ENCODE results near the gene ADGRG2. TPM values are rescaled to one million over a fixed set of nuclear protein-coding genes. Genes with fewer than 3 reads are reported as not detected.
A peak's percentile ranks its signal among the peaks of the same experiment; 100 is the strongest.
"Not testable (repeated sequence)": the region's sequence is repeated elsewhere in the genome, so short reads cannot be mapped to it uniquely, and the experiment has no call there.

Gene ADGRG2
- total RNA-seq, 1 experiment from 2014 or later, result 0.22 TPM

DNA sequence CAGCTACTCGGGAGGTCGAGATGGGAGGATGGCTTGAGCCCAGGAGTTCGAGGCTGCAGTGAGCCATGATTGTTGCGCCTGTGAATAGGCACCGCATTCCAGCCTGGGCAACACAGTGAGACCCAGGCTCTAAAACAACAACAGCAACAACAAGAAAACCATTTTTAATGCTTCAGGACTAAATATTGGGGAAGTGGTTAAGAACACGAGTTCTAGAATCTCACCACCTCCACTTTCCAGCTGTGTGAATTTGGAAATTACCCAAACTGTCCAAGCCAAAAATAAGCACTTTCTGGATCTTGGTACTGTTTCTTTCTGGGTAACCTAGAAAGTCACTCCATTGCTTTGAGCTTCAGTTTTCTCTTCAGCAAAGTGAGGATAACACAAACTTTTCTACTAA lies 63.2 kb downstream of the ADGRG2 start:
- H3K4me3 ChIP-seq, result no peak overlapping the region
- DNase-seq, result no peak
- H3K36me3 ChIP-seq, result no peaks in the 10 kb centered on the region
- H3K27me3 ChIP-seq, result no peaks in the 10 kb centered on the region
- no peaks in the 10 kb centered on the region for H3K9me3 ChIP-seq (replicated peaks)
- no peak overlapping the region for H3K27ac ChIP-seq
- peaks cover 4% of the 10 kb centered on the region for H3K4me1 ChIP-seq

DNA sequence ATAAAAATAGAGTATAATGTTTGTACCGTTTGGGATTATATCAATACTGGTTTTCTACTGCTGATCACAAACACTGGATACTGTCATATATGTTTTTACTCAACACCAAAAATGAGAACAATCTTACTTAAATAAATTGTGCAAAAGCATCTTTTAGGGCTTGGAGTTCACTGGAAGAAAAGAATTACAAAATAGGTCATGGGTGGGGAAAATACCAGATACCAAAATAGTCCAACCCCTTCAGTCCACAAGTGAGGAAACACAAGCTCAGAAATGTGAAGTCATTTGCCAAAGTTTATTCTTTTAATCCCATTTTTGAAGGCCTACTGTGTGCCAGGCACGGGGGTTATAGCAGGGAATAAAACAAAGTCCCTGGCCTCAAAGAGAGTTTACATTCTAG lies 64.4 kb downstream of the ADGRG2 start:
- H3K9me3 ChIP-seq (replicated peaks), result no peaks in the 10 kb centered on the region
- H3K27me3 ChIP-seq, result no peaks in the 10 kb centered on the region
- no peaks in the 10 kb centered on the region for H3K36me3 ChIP-seq
- H3K4me1 ChIP-seq, result no peaks in the 10 kb centered on the region
- H3K27ac ChIP-seq, result no peak overlapping the region
- no peak for DNase-seq
- H3K4me3 ChIP-seq, result no peak overlapping the region

DNA sequence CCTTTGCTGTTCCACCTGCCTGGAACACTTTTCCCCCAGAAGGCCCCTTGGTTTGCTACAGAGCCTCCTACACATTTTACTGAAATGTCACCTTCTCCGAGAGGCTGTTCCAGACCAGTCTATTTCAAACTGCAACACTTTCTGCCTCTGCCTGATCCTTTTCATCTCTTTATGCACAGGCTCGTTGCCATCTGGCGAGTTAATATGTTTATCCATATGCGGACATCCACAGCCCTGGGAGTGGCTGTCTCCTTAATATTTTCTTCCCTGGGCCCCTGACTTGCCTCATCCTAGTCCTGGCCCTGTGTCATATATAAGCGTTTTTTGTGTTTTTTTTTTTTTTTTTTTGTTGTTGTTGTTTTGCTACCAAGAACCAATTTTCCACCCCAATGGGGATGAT lies 73.2 kb downstream of the ADGRG2 start:
- Histone ChIP-seq H3K36me3 (no peaks in the 10 kb centered on the region), H3K27me3 (no peaks in the 10 kb centered on the region), H3K4me1 (no peaks in the 10 kb centered on the region), H3K4me3 (no peak overlapping the region), H3K27ac (no peak overlapping the region), H3K9me3 (replicated peaks) (no peaks in the 10 kb centered on the region)
- DNase-seq, result no peak

DNA sequence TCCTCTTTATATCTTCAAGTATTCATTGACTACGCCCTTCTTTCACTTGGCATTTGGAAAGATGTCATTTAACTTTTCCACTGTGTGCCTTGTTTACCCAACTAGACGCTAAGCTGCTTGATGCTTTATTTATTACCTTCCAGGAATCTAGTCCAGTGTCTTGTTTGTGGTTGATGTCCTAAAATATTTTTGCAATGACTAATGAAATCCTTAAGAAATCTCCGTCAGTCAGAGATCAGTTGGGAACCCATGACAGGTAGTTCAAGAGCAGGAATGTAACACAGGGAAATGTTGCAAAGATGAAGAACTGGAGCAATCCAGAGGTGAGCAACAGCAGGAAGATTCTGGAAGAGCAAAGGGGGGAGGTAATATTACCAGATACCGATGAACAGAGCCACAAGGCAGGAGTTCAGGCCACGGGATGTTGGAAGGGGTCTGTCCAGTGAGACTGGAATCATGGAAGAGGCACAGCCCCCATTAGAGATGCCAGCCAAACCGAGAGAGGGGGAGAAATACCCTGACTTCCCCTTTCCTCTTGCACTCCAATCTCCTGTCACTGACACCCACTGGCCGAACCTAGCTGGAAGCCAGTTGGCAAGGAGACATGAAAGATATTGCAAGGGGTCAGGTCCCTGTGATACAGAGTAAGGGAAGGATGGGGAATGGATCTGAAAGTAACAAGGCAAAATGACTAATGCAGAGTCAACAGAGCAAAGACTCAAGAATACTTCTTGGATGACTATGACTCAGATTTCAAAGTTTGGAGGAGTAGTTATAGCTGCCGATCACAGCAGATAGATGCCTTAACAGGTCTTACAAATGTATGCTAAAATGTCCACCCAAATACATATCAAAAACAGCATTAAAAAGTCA lies 75.7 kb downstream of the ADGRG2 start:
- DNase-seq, result no peak
- Histone ChIP-seq H3K27me3 (no peaks in the 10 kb centered on the region), H3K4me1 (no peaks in the 10 kb centered on the region), H3K9me3 (replicated peaks) (no peaks in the 10 kb centered on the region), H3K4me3 (no peak overlapping the region), H3K27ac (no peak overlapping the region), H3K36me3 (no peaks in the 10 kb centered on the region)

DNA sequence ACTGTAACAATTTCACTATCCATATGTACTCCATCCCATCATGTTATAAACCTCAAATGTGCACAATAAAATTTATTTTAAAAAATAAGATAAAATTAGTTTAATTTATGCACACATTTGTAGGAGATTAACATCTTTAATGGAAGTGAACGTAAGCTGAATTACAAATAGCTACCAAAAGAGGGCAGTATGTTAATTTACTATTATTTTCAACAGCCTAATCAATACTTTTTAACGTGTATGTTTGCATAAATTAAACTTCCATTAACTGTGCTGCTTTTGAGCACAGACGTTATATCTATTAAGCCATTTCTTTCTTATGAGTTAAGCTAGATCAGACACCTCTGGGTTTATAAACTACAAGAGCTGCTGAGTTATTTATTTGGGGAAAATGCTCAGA lies 81.9 kb downstream of the ADGRG2 start:
- Histone ChIP-seq H3K4me3 (no peak overlapping the region), H3K9me3 (replicated peaks) (no peaks in the 10 kb centered on the region), H3K27ac (no peak overlapping the region), H3K27me3 (no peaks in the 10 kb centered on the region), H3K36me3 (no peaks in the 10 kb centered on the region), H3K4me1 (no peaks in the 10 kb centered on the region)
- DNase-seq, result no peak

DNA sequence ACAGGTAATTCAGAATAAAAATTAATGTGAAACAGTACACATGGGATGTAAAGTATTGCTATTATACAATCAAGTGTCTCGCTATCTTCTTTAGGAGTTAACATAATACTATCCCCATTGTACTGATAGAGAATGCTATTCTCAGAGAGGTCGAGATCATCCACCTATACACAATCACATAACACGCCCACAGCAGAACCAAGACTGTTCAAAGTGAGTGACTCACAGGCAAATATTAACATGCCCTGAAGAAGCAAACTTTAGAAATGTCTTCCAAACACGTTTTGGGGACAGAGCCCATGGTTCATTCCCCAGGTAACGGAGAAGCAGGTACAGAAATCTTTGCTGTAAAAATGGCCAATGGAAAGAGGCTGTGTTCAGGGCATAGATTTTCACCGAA lies 88.2 kb downstream of the ADGRG2 start:
- Histone ChIP-seq H3K9me3 (replicated peaks) (no peaks in the 10 kb centered on the region), H3K36me3 (no peaks in the 10 kb centered on the region), H3K27me3 (no peaks in the 10 kb centered on the region), H3K4me3 (no peak overlapping the region), H3K27ac (no peak overlapping the region), H3K4me1 (no peaks in the 10 kb centered on the region)
- DNase-seq, result no peak

DNA sequence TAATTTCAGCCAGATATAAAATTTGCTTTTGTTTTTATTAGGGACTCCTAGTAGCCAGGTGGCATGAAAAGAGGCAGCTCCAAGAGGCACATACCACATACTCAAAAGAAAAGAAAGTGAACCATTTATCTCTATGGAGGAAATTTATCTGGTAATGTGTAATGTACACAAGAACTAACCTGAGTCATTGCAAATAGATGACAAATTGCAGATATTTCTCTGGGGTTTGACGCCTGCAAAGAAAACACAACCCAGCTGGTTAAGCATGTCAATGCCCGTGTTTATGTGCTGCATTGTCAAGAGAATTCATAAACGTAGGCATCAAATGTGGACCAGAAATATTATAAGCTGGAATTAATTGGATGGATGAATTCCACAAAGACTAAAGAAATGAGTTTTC lies 91.5 kb downstream of the ADGRG2 start:
- H3K36me3 ChIP-seq, result no peaks in the 10 kb centered on the region
- no peak overlapping the region for H3K27ac ChIP-seq
- H3K4me1 ChIP-seq, result no peaks in the 10 kb centered on the region
- no peak for DNase-seq
- no peak overlapping the region for H3K4me3 ChIP-seq
- no peaks in the 10 kb centered on the region for H3K9me3 ChIP-seq (replicated peaks)
- H3K27me3 ChIP-seq, result no peaks in the 10 kb centered on the region

DNA sequence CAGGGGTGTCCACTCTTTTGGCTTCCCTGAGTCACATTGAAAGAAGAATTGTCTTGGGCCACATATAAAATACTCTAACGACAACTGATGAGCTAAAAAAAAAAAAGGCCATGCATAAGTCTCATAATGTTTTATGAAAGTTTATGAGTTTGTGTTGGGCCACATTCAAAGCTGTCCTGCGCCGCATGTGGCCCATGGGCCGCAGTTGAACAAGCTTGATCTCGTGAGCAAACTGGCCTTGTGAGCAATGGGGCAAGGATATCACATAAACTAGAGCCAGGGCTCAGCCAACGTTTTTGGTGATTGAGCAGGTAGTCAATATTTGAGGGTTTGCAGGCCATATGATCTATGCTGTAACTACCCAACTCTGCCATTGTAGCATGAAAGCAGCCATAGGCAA lies 93.7 kb downstream of the ADGRG2 start:
- H3K9me3 ChIP-seq (replicated peaks), result no peaks in the 10 kb centered on the region
- no peak overlapping the region for H3K27ac ChIP-seq
- H3K4me3 ChIP-seq, result no peak overlapping the region
- no peaks in the 10 kb centered on the region for H3K4me1 ChIP-seq
- DNase-seq, result no peak
- H3K36me3 ChIP-seq, result no peaks in the 10 kb centered on the region
- no peaks in the 10 kb centered on the region for H3K27me3 ChIP-seq

DNA sequence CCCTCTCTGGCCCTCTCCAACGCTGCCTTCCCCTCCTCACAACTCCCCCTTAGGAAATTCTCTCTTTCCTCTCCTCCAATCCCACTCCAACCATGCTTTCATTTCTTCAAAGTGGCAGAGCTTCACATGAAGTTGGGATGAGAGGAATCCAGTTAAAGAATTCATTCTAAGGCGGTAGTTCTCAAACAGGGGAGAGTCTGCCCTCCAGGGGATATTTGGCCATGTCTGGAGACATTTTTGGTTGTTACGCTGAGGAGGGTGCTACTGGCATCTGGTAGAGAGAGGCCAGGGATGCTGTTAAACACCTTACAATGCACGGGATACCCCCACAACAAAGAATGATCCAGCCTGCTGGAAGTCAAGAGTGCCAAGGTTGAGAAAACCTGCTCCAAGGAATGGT lies 97.9 kb downstream of the ADGRG2 start:
- no peak for DNase-seq
- H3K4me1 ChIP-seq, result no peaks in the 10 kb centered on the region
- no peaks in the 10 kb centered on the region for H3K36me3 ChIP-seq
- H3K9me3 ChIP-seq (replicated peaks), result no peaks in the 10 kb centered on the region
- H3K27ac ChIP-seq, result no peak overlapping the region
- no peak overlapping the region for H3K4me3 ChIP-seq
- no peaks in the 10 kb centered on the region for H3K27me3 ChIP-seq

DNA sequence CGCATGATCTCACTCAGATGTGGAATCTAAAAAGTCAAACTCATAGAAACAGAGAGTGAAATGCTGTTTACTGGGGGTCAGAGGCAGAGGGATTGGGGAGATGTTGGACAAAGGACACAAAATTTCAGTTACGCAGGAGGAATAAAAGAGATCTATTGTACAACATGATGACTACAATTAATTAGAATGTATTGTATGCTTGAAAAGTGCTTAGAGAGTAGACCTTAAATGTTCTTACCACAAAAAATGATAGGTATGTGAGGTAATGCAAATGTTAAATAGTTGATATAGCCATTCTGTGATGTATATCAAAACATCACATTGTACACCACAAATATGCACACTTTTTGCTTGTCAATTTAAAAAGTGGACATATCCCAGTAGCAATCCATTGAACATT lies 102.3 kb downstream of the ADGRG2 start:
- no peaks in the 10 kb centered on the region for H3K36me3 ChIP-seq
- H3K4me1 ChIP-seq, result no peaks in the 10 kb centered on the region
- H3K27me3 ChIP-seq, result no peaks in the 10 kb centered on the region
- no peak overlapping the region for H3K4me3 ChIP-seq
- no peak overlapping the region for H3K27ac ChIP-seq
- H3K9me3 ChIP-seq (replicated peaks), result no peaks in the 10 kb centered on the region
- DNase-seq, result no peak

DNA sequence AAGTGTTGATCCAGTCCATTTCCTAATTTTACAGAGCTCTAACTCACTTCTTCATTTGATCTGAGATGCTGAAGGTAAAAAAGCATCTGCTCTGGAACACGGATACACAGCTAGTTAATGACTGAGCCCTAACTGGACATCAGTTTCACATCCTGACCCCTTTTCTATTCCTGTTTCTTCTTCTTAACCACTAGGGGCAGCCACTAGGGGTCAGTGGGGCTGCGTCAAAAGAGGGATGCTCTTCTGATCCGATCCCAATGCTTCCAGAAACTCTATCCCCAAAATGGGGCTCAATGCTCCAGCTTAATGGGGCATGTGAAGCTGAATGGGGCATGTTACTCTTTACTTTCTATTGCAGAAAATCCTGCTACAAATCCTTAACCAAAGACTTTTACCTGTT lies 105.0 kb downstream of the ADGRG2 start:
- no peaks in the 10 kb centered on the region for H3K36me3 ChIP-seq
- H3K4me3 ChIP-seq, result no peak overlapping the region
- H3K27ac ChIP-seq, result no peak overlapping the region
- DNase-seq, result peak; percentile 50 to 71
- H3K27me3 ChIP-seq, result no peaks in the 10 kb centered on the region
- no peaks in the 10 kb centered on the region for H3K9me3 ChIP-seq (replicated peaks)
- no peaks in the 10 kb centered on the region for H3K4me1 ChIP-seq

DNA sequence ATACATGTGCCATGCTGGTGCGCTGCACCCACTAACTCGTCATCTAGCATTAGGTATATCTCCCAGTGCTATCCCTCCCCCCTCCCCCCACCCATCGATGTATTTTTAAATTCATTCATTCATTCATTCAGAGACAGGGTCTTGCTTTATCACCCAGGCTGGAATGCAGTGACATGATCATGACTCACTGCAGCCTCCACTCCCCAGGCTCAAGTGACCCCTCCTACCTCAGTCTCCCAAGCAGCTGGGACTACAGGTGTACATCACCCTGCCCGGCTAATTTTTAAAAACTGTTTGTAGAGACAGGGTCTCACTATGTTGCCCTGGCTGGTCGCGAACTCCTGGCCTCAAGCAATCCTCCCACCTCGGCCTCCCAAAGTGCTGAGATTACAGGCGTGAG lies 105.7 kb downstream of the ADGRG2 start:
- not testable (repeated sequence) for H3K9me3 ChIP-seq (replicated peaks); H3K36me3 ChIP-seq; DNase-seq; H3K4me1 ChIP-seq; H3K27me3 ChIP-seq; H3K27ac ChIP-seq; H3K4me3 ChIP-seq

DNA sequence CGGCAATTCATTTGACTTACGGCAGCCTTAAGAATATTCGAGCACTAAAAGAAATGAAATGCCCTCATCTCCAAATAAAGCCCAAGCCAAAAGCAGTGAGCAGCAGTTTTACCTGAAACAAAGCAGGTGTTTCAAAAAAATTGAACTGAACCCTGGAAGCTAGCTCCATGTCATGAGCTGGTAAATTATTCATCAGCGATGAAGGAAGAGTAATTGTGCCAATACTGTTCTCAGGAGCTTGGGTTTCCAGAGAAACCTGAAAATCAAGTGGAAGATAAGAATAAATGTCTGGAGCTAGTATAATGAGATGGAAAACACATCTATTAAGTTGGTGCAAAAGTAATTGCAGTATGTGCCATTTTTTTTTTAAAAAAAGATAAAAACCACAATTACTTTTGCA lies 114.4 kb downstream of the ADGRG2 start:
- H3K27ac ChIP-seq, result no peak overlapping the region
- H3K4me3 ChIP-seq, result no peak overlapping the region
- H3K27me3 ChIP-seq, result no peaks in the 10 kb centered on the region
- no peaks in the 10 kb centered on the region for H3K9me3 ChIP-seq (replicated peaks)
- no peaks in the 10 kb centered on the region for H3K36me3 ChIP-seq
- DNase-seq, result no peak
- H3K4me1 ChIP-seq, result peaks cover 14% of the 10 kb centered on the region

DNA sequence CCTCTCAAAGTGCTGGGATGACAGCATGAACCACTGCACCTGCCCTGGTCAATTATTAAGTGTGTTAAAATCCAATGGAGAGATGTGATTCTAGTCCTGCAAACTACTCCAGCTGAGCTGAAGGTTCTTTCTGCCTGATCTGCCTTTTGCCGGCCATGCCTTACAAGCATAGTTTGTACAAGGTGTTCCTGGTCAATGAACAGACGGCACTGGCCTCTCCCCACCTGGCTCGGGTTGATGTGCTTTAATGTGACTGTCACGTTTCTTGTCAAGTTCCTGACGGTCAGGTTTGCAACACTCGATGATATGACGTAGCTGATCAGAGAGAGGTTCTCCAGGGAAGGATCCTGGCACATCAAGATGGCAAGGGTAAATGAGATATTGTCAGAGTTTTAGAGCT lies 115.3 kb downstream of the ADGRG2 start:
- Histone ChIP-seq H3K27ac (peak overlapping the region; percentile 29; the same call in 1 of the 2 replicates), H3K9me3 (replicated peaks) (no peaks in the 10 kb centered on the region), H3K27me3 (no peaks in the 10 kb centered on the region), H3K4me1 (peaks cover 14% of the 10 kb centered on the region), H3K4me3 (no peak overlapping the region), H3K36me3 (no peaks in the 10 kb centered on the region)
- peak; percentile 31 to 66 for DNase-seq

DNA sequence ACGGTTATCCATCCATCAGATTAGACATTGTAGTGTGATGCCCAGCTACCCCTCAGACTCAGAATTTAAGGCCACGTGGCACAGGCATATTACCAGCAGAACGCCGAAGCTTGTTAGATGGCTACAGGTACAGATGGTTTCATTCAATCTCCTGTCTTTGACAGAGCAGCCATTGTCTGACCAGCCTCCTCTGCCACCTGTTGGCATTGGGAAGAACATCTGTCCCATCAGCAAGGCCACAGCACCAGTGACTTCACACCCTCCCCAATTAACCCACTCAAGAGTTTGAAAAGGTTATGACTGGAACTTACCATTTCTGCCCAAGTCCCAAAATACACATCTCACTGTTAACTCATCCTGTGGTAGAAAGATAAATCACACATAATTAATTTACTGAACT lies 116.4 kb downstream of the ADGRG2 start:
- H3K36me3 ChIP-seq, result no peaks in the 10 kb centered on the region
- no peak overlapping the region for H3K4me3 ChIP-seq
- no peaks in the 10 kb centered on the region for H3K27me3 ChIP-seq
- H3K27ac ChIP-seq, result peak overlapping the region; percentile 29; the same call in 1 of the 2 replicates
- H3K4me1 ChIP-seq, result peaks cover 14% of the 10 kb centered on the region
- DNase-seq, result peak; percentile 37 to 74
- no peaks in the 10 kb centered on the region for H3K9me3 ChIP-seq (replicated peaks)

DNA sequence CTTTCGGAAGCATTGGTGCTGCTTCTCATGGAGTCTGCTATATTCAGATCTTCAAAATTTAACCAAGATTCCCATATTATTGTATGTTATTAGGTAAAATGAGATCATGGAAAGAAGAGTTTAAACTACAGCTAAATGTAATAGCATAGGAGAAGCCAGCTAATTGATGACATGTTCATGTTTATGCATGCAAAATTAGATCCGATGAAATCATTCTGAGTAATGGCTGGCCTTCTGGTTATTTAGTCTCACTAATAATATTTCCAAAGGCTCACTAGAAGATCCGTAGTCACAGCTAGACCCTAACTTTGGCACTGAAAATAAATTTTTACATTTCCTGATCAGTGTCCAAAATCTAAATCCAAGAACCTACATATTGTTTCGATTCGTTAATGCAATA lies 118.5 kb downstream of the ADGRG2 start:
- H3K36me3 ChIP-seq, result no peaks in the 10 kb centered on the region

More for the DNA sequence above, 118.5 kb downstream of the ADGRG2 start:
- no peaks in the 10 kb centered on the region for H3K9me3 ChIP-seq (replicated peaks)
- no peak overlapping the region for H3K4me3 ChIP-seq
- H3K27ac ChIP-seq, result no peak overlapping the region
- H3K4me1 ChIP-seq, result peaks cover 14% of the 10 kb centered on the region
- DNase-seq, result no peak
- H3K27me3 ChIP-seq, result no peaks in the 10 kb centered on the region

Measured in SJCRH30 (cell line).